Panc1 (cell line): ENCODE results near the gene MRPL2. TPM values are rescaled to one million over a fixed set of nuclear protein-coding genes. Genes with fewer than 3 reads are reported as not detected.
A peak's percentile ranks its signal among the peaks of the same experiment; 100 is the strongest.

Experiments used
- ATAC-seq: fragments of 200-7000 bp; cut with Tn5 transposase; 2 replicates; pipeline ENCODE4 v1.9.1; 2020; ENCODE audit warnings: mild to moderate bottlenecking, moderate library complexity
- Bru-seq: library from RNA; stranded (reverse); fragments of 400-500 nt; gene quantifications from one replicate; lab custom pipeline; 2021; lab: Mats Ljungman, UMichigan
- BruChase-seq, 2 experiments: library from RNA; stranded (reverse); fragments of 400-500 nt; gene quantifications; one replicate each; lab custom pipeline; 2021; lab: Mats Ljungman, UMichigan
- BruUV-seq: library from RNA; stranded (reverse); fragments of 400-500 nt; replicated peaks from 2 replicates; lab custom pipeline; 2021; lab: Mats Ljungman, UMichigan
- CTCF ChIA-PET: fragments of 300-600 bp; sonication (Branson Sonifier 250); formaldehyde crosslinking; loops from one replicate; lab custom pipeline; 2022; ENCODE audit warnings: antibody characterized with exemption; lab: Charles Lee
- POLR2A ChIA-PET: fragments of 300-600 bp; sonication (Branson Sonifier 250); formaldehyde crosslinking; loops from one replicate; lab custom pipeline; 2022; ENCODE audit warnings: antibody characterized with exemption; lab: Charles Lee
- DNase-seq: peaks from one replicate; pipeline ENCODE4 v3.0.0-alpha.2; 2010; ENCODE audit warnings: low read depth, low spot score
- H3K27ac ChIP-seq: 2 replicates; pipeline ENCODE4 v1.5.1; 2011; ENCODE audit warnings: mild to moderate bottlenecking, low read length, inconsistent platforms
- H3K27me3 ChIP-seq: fragments of 200-500 bp; sonication (Bioruptor generic); 2 replicates; pipeline ENCODE4 v1.6.0; 2014; ENCODE audit warnings: low read length, inconsistent platforms; ENCODE audit not compliant: control insufficient read depth, insufficient read depth
- H3K36me3 ChIP-seq: fragments of 200-500 bp; sonication (Bioruptor generic); 2 replicates; pipeline ENCODE4 v1.5.1; 2014; ENCODE audit warnings: inconsistent platforms, mild to moderate bottlenecking, low read length, moderate library complexity; ENCODE audit not compliant: control insufficient read depth, insufficient read depth
- H3K4me1 ChIP-seq: 2 replicates; pipeline ENCODE4 v1.5.1; 2011; ENCODE audit warnings: inconsistent platforms, mild to moderate bottlenecking, low read length, moderate library complexity; ENCODE audit not compliant: control insufficient read depth, insufficient read depth
- H3K4me3 ChIP-seq, 2 experiments: 2 replicates each; pipeline ENCODE4 v1.5.1; 2011 to 2012; ENCODE audit warnings: low read depth in 2 of 2, low read length in 2 of 2, mild to moderate bottlenecking in 2 of 2, inconsistent platforms in 1 of 2, moderate library complexity in 1 of 2
- H3K9me3 ChIP-seq: fragments of 200-500 bp; sonication (Bioruptor generic); 2 replicates; pipeline ENCODE4 v1.5.1; 2014; ENCODE audit warnings: low read depth, mild to moderate bottlenecking, inconsistent platforms, low read length, moderate library complexity; ENCODE audit not compliant: control insufficient read depth, insufficient read depth
- CTCF ChIP-seq: fragments of 450-650 bp; IDR thresholded peaks from 2 replicates; pipeline ENCODE4 v1.5.1; 2017; ENCODE audit warnings: mild to moderate bottlenecking
- POLR2AphosphoS5 ChIP-seq: IDR thresholded peaks from 2 replicates; pipeline ENCODE4 v1.6.1; 2012; ENCODE audit warnings: mild to moderate bottlenecking, low read depth, low read length, moderate library complexity
- REST ChIP-seq, 2 experiments: IDR thresholded peaks; 2 replicates each; pipeline ENCODE4 v1.6.1; 2011 to 2012; ENCODE audit warnings: low read depth in 2 of 2, control low read depth in 1 of 2, low read length in 1 of 2, mild to moderate bottlenecking in 1 of 2, moderate library complexity in 1 of 2; ENCODE audit not compliant: insufficient read depth in 1 of 2
- SIN3A ChIP-seq: IDR thresholded peaks from 2 replicates; pipeline ENCODE4 v1.6.1; 2012; ENCODE audit warnings: low read depth, mild to moderate bottlenecking, low read length, moderate library complexity, borderline replicate concordance; ENCODE audit not compliant: insufficient read depth
- TCF7L2 ChIP-seq: IDR thresholded peaks from 2 replicates; pipeline ENCODE4 v1.6.1; 2011; ENCODE audit warnings: mild to moderate bottlenecking, low read depth, low read length, inconsistent platforms
- in situ Hi-C: cut with HindIII; loops from 2 replicates; pipeline ENCODE4 v1.10.0; 2016; ENCODE audit warnings: low sequenced_read_pairs, low pct_unique_long_range_greater_than_20kb
- intact Hi-C: fragments of 100-400 bp; cut with micrococcal nuclease; formaldehyde crosslinking; loops from one replicate; pipeline ENCODE4 v1.10.0; 2022; ENCODE audit not compliant: unreplicated experiment
- long read RNA-seq: library from polyadenylated mRNA; unstranded; transcript quantifications from one replicate; pipeline ENCODE4 v2.0.0, GENCODE V29; 2021; ENCODE audit not compliant: unreplicated experiment
- polyA plus RNA-seq: library from polyadenylated mRNA; unstranded; fragments of >200 nt; gene quantifications from one replicate; pipeline ENCODE4 v1.2.1, GENCODE V29; 2012; ENCODE audit warnings: missing spikeins; ENCODE audit not compliant: insufficient read length
- total RNA-seq: library from RNA; stranded (reverse); gene quantifications from one replicate; pipeline ENCODE4 v1.2.1, GENCODE V29; 2021; ENCODE audit not compliant: unreplicated experiment

MRPL2 gene
- 65.6 TPM for total RNA-seq
- 99.3 TPM for polyA plus RNA-seq
- Bru-seq, nascent RNA, result percentile 77 among the genes with signal in this experiment
- BruChase-seq, experiment 1, labeled RNA remaining after a 2-hour chase, result percentile 75 among the genes with signal in this experiment
- percentile 77 among the genes with signal in this experiment for BruChase-seq, experiment 2, labeled RNA remaining after a 6-hour chase
- long read RNA-seq, transcript MRPL2-202 (7 exons, 1,588 nt), result major isoform, 14 of 35 reads
- long read RNA-seq, partial matches to known transcripts, result 16 of 35 reads
- long read RNA-seq, other reads (novel, unspliced or antisense), result 1 of 35 reads

GRCh38 chr6:43059168-43060033, at the start of gene MRPL2, which contains the start of gene KLC4:
TSS of gene MRPL2 (minus strand) at chr6:43059434. CDS start at chr6:43059381, 53 bp downstream.
TSS of gene KLC4 (plus strand) at chr6:43059631. CDS start at chr6:43061336, 1,705 bp downstream.
- no peaks in the 10 kb centered on the region for H3K9me3 ChIP-seq
- CTCF ChIA-PET, result no interaction called here
- peak within 1 kb of the TSS; percentile 92 for H3K27ac ChIP-seq
- POLR2A ChIA-PET, result interaction anchor here (0.6 to 0.8 kb wide), 2 partner anchors 10 to 26 kb away, joined by 3 to 4 read pairs; no protein-coding TSS in a partner anchor
- peak; percentile 98 for ATAC-seq
- peak; percentile 98 for DNase-seq
- TF ChIP-seq TCF7L2 (no peak), REST (IDR thresholded peaks at IDR 0.05; ENCODE audit: insufficient read depth in 1 of 2, low read depth in 2 of 2, low read length in 1 of 2) (0 out of 4 replicates have a peak, but pooled peaks of 1 of the 2 experiments have one; percentile 14), SIN3A (peak; percentile 71; the same call in 1 of the 2 replicates), POLR2AphosphoS5 (peak; percentile 81), CTCF (no peak)
- peak within 1 kb of the TSS; percentile 91 to 97 for H3K4me3 ChIP-seq
- intact Hi-C loops (loop anchor here (2.0 kb wide), 1 partner anchor 33 kb away; no protein-coding TSS in a partner anchor), in situ Hi-C loops (no loop called here)
- H3K27me3 ChIP-seq, result no peaks in the 10 kb centered on the region
- peaks cover 11% of the 10 kb centered on the region for H3K4me1 ChIP-seq
- no TSS peak for BruUV-seq
- peaks cover 5% of the 10 kb centered on the region; the same call in 1 of the 2 replicates for H3K36me3 ChIP-seq

GRCh38 chr6:43107344-43108062, 48.3 kb upstream of the MRPL2 start:
- intact Hi-C loops (no loop called here), in situ Hi-C loops (no loop called here)
- TF ChIP-seq REST (IDR thresholded peaks at IDR 0.05; ENCODE audit: insufficient read depth in 1 of 2, low read depth in 2 of 2, low read length in 1 of 2) (no peak), TCF7L2 (no peak), SIN3A (no peak), CTCF (no peak), POLR2AphosphoS5 (no peak)
- CTCF ChIA-PET, result interaction anchor here (0.7 kb wide), 1 partner anchor 15 kb away, joined by 3 read pairs; no protein-coding TSS in a partner anchor
- no TSS peak for BruUV-seq
- Histone ChIP-seq H3K27me3 (no peaks in the 10 kb centered on the region), H3K4me1 (peaks cover 35% of the 10 kb centered on the region), H3K36me3 (no peaks in the 10 kb centered on the region), H3K4me3 (no peak overlapping the region), H3K9me3 (no peaks in the 10 kb centered on the region), H3K27ac (no peak overlapping the region)
- POLR2A ChIA-PET, result interaction anchor here (0.7 kb wide), 1 partner anchor 11 kb away, joined by 11 read pairs; no protein-coding TSS in a partner anchor
- DNase-seq (no peak), ATAC-seq (no peak)
